Testis (tissue), 5 donors: ENCODE results near the gene IAPP. TPM values are rescaled to one million over a fixed set of nuclear protein-coding genes. Genes with fewer than 3 reads are reported as not detected.

Experiments used
- DNase-seq: peaks from one replicate; pipeline ENCODE4 v3.0.0-alpha.2; 2019
- H3K27ac ChIP-seq, 2 donors: fragments of 200-600 bp; sonication (generic); one replicate each; pipeline ENCODE4 v1.5.1; 2019
- H3K27me3 ChIP-seq: fragments of 200-600 bp; sonication (generic); one replicate; pipeline ENCODE4 v1.5.1; 2019
- H3K36me3 ChIP-seq: fragments of 200-600 bp; sonication (generic); one replicate; pipeline ENCODE4 v1.5.1; 2017; ENCODE audit warnings: low read depth; ENCODE audit errors: missing control alignments
- H3K4me1 ChIP-seq: fragments of 200-600 bp; sonication (generic); one replicate; pipeline ENCODE4 v1.5.1; 2019
- H3K4me3 ChIP-seq, 2 donors: fragments of 200-600 bp; sonication (generic); one replicate each; pipeline ENCODE4 v1.5.1; 2017 to 2019
- H3K9me3 ChIP-seq: fragments of 200-600 bp; sonication (generic); one replicate; pipeline ENCODE4 v1.5.1; 2017
- POLR2A ChIP-seq: fragments of 450-650 bp; IDR thresholded peaks from one replicate; pipeline ENCODE4 v1.6.1; 2017; ENCODE audit warnings: antibody characterized with exemption, mild to moderate bottlenecking, moderate library complexity
- WGBS, 2 donors: methylation state at CpG; one replicate each; pipeline ENCODE4 v1.1.5; 2018; 5-methylcytosine and 5-hydroxymethylcytosine counted together
- intact Hi-C: fragments of 100-400 bp; cut with DNase I; formaldehyde crosslinking; loops from one replicate; pipeline ENCODE4 v1.15.1; 2023; ENCODE audit warnings: low total_unique reads
- long read RNA-seq, 2 donors: transcript quantifications; one replicate each; lab custom pipeline, GENCODE V29; 2026
- polyA plus RNA-seq: library from polyadenylated mRNA; stranded (reverse); fragments of 350-450 nt; fragmentation: Illumina TruSeq; extraction: RNeasy Lipid Tissue Mini Kit (QIAGEN cat#74804); gene quantifications from one replicate; pipeline ENCODE4 v1.2.3, GENCODE V29; 2014; ENCODE audit warnings: low read depth, low replicate concordance; ENCODE audit not compliant: insufficient read depth
- total RNA-seq, 2 donors: library from RNA; depleted of rRNA; stranded (reverse); fragments of >200 nt; gene quantifications; one replicate each; pipeline ENCODE4 v1.2.3, GENCODE V29; 2016
- TF ChIP-seq, protein P1 (sequence below), 3 experiments: fragments of 450-650 bp in 2 of 3; fragments of 200-600 bp in 1 of 3; sonication (generic) in 1 of 3; IDR thresholded peaks; one replicate each; pipeline ENCODE4 v1.5.1; 2016 to 2019; ENCODE audit warnings: antibody characterized with exemption in 3 of 3, mild to moderate bottlenecking in 2 of 3, moderate library complexity in 1 of 3

Gene IAPP
- total RNA-seq, result not detected
- polyA plus RNA-seq, result 5.7 TPM
- long read RNA-seq, donor 1, result 0 reads
- long read RNA-seq, donor 2, result 0 reads

DNA sequence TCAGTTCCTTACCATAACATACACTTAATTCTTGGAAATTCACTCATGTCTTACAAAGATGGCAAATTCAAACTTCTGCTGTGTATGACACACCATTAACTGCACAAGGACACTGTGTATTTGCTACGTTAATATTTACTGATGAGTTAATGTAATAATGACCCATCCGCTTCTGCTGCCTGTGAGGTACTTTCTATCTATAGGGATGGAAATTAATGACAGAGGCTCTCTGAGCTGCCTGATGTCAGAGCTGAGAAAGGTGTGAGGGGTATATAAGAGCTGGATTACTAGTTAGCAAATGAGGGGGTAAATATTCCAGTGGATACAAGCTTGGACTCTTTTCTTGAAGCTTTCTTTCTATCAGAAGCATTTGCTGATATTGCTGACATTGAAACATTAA, at the start of gene IAPP:
Gene IAPP (plus strand): TSS at position 301 of the 400 bp plus-strand sequence. CDS start 450 bp downstream, outside the sequence.
- DNase-seq, result no peak
- Histone ChIP-seq H3K27ac (no peak within 1 kb of the TSS), H3K4me3 (no peak within 1 kb of the TSS), H3K9me3 (no peaks in the 10 kb centered on the region), H3K27me3 (no peaks in the 10 kb centered on the region), H3K4me1 (no peaks in the 10 kb centered on the region), H3K36me3 (no peaks in the 10 kb centered on the region)
- TF ChIP-seq, protein P1, sequence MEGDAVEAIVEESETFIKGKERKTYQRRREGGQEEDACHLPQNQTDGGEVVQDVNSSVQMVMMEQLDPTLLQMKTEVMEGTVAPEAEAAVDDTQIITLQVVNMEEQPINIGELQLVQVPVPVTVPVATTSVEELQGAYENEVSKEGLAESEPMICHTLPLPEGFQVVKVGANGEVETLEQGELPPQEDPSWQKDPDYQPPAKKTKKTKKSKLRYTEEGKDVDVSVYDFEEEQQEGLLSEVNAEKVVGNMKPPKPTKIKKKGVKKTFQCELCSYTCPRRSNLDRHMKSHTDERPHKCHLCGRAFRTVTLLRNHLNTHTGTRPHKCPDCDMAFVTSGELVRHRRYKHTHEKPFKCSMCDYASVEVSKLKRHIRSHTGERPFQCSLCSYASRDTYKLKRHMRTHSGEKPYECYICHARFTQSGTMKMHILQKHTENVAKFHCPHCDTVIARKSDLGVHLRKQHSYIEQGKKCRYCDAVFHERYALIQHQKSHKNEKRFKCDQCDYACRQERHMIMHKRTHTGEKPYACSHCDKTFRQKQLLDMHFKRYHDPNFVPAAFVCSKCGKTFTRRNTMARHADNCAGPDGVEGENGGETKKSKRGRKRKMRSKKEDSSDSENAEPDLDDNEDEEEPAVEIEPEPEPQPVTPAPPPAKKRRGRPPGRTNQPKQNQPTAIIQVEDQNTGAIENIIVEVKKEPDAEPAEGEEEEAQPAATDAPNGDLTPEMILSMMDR (IDR thresholded peaks at IDR 0.05), result no peak
- no peak for TF ChIP-seq POLR2A
- WGBS, 2 donors, result 72 to 94% methylated on average over 2 of the region's 2 CpGs
- intact Hi-C loops, result no loop called here

DNA sequence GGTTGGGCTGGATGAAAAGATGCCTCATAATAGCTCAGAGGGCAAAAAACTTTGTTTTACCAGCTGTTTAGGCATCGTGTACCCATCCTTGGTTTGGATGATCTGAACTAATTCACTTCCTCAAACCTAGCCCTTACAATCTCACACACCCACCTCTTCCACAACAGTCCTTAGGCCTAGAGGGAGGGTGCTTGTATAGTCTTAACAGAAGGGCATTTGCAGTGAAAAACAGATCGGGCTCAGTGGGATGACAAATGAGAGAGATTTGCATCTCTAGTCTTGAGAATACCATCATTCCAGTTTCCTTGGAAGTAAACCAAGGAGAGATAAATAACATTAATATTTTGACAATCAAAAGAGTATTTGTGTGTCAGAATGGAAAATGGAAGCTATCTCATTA, 49.0 kb upstream of the IAPP start:
- H3K4me3 ChIP-seq, result no peak overlapping the region
- no peak for TF ChIP-seq POLR2A
- TF ChIP-seq, protein P1 (IDR thresholded peaks at IDR 0.05), result no peak
- no peaks in the 10 kb centered on the region for H3K4me1 ChIP-seq
- H3K9me3 ChIP-seq, result no peaks in the 10 kb centered on the region
- DNase-seq, result no peak
- H3K27ac ChIP-seq, result no peak overlapping the region
- no peaks in the 10 kb centered on the region for H3K36me3 ChIP-seq
- intact Hi-C loops, result no loop called here
- 47 to 51% methylated on average over 2 of the region's 2 CpGs for WGBS, 2 donors
- H3K27me3 ChIP-seq, result no peaks in the 10 kb centered on the region

DNA sequence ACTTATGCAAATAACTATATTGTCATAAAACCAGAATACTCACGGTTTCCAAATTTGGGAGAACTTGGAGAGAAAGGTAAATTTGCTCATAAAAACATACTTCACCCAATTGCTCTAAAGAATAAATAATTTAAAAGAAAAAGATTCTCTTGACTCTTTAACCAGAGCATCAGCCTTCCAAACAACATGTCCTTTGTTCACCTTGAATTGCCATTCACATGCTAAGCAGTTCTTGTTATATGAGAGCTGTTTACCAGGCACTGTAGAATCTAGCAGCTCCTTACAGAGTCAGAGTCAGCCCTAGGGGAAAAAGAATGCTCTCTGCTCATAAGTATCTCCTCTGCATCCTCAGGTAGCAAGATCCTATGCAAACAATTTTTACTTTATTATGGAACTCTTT, 48.2 kb upstream of the IAPP start:
- intact Hi-C loops, result no loop called here
- DNase-seq, result no peak
- no peaks in the 10 kb centered on the region for H3K27me3 ChIP-seq
- no peaks in the 10 kb centered on the region for H3K36me3 ChIP-seq
- no peak overlapping the region for H3K4me3 ChIP-seq
- H3K9me3 ChIP-seq, result no peaks in the 10 kb centered on the region
- 47 to 57% methylated on average over 1 of the region's 1 CpG for WGBS, 2 donors
- no peak overlapping the region for H3K27ac ChIP-seq
- no peaks in the 10 kb centered on the region for H3K4me1 ChIP-seq
- TF ChIP-seq, protein P1 (IDR thresholded peaks at IDR 0.05), result no peak
- TF ChIP-seq POLR2A, result no peak

DNA sequence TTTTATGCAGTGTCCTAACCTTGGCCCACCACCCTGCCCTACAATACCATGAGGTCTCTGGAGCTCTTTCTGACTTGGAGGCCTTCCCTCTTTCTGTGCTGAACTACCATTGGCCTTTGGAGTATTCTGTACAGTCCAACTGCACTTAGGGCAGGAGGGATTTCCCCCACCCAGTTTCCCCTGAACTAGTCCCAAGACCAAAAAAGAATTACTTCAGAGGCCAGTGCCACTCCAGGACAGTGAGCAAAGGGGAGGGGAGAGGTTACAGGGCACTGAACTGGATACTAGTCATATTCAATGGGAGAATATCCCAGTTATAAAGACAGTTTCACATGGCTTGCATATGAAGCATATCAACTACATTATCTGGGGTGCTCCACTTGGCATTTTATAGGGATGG, 44.1 kb upstream of the IAPP start:
- DNase-seq, result no peak
- Histone ChIP-seq H3K36me3 (no peaks in the 10 kb centered on the region), H3K27me3 (no peaks in the 10 kb centered on the region), H3K4me1 (no peaks in the 10 kb centered on the region), H3K27ac (no peak overlapping the region), H3K4me3 (no peak overlapping the region), H3K9me3 (no peaks in the 10 kb centered on the region)
- intact Hi-C loops, result no loop called here
- no peak for TF ChIP-seq POLR2A
- TF ChIP-seq, protein P1 (IDR thresholded peaks at IDR 0.05), result no peak

DNA sequence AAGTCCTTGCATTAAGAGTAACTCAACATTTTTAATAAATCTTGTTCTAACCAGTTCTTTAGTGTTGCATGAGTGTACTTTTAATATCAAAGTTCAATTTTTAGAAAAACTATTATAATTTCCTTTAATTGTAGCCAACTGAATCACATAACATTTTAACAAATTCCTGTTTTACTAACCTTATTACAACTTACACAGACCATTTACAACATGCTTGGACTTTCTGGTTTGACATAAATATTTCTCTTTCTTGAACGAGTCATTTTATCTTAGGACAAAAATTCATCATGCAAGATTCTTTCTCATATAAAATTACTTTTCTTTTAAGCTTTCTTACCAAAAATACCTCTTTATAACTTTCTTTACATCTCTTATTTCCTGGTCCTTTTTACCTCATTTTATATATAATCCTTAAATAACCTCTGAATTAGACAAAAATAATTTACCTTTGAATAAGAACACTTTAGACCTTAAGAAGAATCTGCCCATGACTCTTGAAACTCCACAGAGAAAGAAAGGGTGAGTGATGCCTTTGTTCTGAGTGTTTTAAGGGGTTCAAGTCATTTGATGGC, 41.9 kb upstream of the IAPP start:
- H3K4me1 ChIP-seq, result no peaks in the 10 kb centered on the region
- no peaks in the 10 kb centered on the region for H3K27me3 ChIP-seq
- DNase-seq, result no peak
- no peaks in the 10 kb centered on the region for H3K9me3 ChIP-seq
- no peak overlapping the region for H3K4me3 ChIP-seq
- H3K36me3 ChIP-seq, result no peaks in the 10 kb centered on the region
- WGBS, 2 donors, result 75 to 77% methylated on average over 1 of the region's 1 CpG
- intact Hi-C loops, result no loop called here
- TF ChIP-seq POLR2A, result no peak
- TF ChIP-seq, protein P1 (IDR thresholded peaks at IDR 0.05), result no peak
- no peak overlapping the region for H3K27ac ChIP-seq
